Tibial nerve (tissue), 4 donors: ENCODE data around the gene TMEM217.

Experiments used
- CTCF ChIP-seq, 5 experiments: fragments of 200-600 bp in 3 of 5; fragments of 450-650 bp in 2 of 5; sonication (generic) in 3 of 5; IDR thresholded peaks; one replicate each; pipeline ENCODE4 v1.5.1; 2016 to 2019; ENCODE audit warnings: antibody characterized with exemption in 5 of 5, mild to moderate bottlenecking in 3 of 5, moderate library complexity in 2 of 5
- EP300 ChIP-seq, 2 donors: sonication (generic); formaldehyde crosslinking; IDR thresholded peaks; one replicate each; pipeline ENCODE4 v1.6.1; 2017; ENCODE audit warnings: antibody characterized with exemption in 2 of 2, mild to moderate bottlenecking in 1 of 2
- POLR2A ChIP-seq, 2 donors: fragments of 450-650 bp; IDR thresholded peaks; one replicate each; pipeline ENCODE4 v1.6.1; 2017; ENCODE audit warnings: antibody characterized with exemption in 2 of 2, mild to moderate bottlenecking in 2 of 2, moderate library complexity in 2 of 2

GRCh38 chr6:37208793-37209192 is 49.2 kb downstream of the TMEM217 start:
- TF ChIP-seq CTCF (IDR thresholded peaks at IDR 0.05), result no peak
- TF ChIP-seq POLR2A (IDR thresholded peaks at IDR 0.05), result no peak
- TF ChIP-seq EP300 (IDR thresholded peaks at IDR 0.05), result no peak
